Measurements from ENCODE around the gene ADD2. TPM values are rescaled to one million over a fixed set of nuclear protein-coding genes. Genes with fewer than 3 reads are reported as not detected.

ADD2 gene
- total and polyA plus RNA-seq, 12 donors, result 0.20 to 5.6 (median 1.9) TPM; not detected in 1

DNA sequence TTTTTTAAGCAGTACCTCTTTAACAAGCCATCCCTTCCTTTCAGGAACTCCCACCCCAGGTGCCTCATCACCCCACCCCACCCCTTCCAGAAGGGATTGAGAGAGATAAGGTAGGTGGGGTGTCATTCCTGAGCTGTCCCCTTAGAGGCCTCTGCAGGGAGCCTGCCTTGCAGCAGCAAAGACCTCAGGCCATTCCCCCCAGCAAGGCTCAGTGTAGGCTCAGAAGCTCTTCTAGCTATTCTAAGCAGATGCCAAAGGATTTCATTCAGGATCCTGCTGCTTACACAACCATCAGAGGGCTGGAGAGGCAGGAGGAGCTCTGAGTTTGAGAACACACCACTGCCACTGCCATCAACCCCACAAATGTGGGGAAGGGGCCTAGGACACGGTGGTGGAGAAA is 28.3 kb upstream of the ADD2 start:
- no peaks in the 10 kb centered on the region for H3K4me1 ChIP-seq (replicated peaks in 1 of 2)
- TF ChIP-seq, protein P1, sequence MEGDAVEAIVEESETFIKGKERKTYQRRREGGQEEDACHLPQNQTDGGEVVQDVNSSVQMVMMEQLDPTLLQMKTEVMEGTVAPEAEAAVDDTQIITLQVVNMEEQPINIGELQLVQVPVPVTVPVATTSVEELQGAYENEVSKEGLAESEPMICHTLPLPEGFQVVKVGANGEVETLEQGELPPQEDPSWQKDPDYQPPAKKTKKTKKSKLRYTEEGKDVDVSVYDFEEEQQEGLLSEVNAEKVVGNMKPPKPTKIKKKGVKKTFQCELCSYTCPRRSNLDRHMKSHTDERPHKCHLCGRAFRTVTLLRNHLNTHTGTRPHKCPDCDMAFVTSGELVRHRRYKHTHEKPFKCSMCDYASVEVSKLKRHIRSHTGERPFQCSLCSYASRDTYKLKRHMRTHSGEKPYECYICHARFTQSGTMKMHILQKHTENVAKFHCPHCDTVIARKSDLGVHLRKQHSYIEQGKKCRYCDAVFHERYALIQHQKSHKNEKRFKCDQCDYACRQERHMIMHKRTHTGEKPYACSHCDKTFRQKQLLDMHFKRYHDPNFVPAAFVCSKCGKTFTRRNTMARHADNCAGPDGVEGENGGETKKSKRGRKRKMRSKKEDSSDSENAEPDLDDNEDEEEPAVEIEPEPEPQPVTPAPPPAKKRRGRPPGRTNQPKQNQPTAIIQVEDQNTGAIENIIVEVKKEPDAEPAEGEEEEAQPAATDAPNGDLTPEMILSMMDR (IDR thresholded peaks at IDR 0.05), result no peak
- no peak for TF ChIP-seq POLR2A (IDR thresholded peaks at IDR 0.05)
- H3K4me3 ChIP-seq, result no peak overlapping the region
- peaks cover 2% of the 10 kb centered on the region for H3K27me3 ChIP-seq
- H3K36me3 ChIP-seq (replicated peaks in 1 of 2), result no peaks in the 10 kb centered on the region
- WGBS, 4 donors, result 77 to 91% (median 79%) methylated on average over 1 of the region's 1 CpG
- H3K27ac ChIP-seq, result no peak overlapping the region
- H3K9me3 ChIP-seq (replicated peaks in 1 of 3), result peaks cover 0 to 4% (median 0%) of the 10 kb centered on the region in 3 donors
- DNase-seq, result no peak
- intact Hi-C loops (cut with DNase I), result no loop called here

DNA sequence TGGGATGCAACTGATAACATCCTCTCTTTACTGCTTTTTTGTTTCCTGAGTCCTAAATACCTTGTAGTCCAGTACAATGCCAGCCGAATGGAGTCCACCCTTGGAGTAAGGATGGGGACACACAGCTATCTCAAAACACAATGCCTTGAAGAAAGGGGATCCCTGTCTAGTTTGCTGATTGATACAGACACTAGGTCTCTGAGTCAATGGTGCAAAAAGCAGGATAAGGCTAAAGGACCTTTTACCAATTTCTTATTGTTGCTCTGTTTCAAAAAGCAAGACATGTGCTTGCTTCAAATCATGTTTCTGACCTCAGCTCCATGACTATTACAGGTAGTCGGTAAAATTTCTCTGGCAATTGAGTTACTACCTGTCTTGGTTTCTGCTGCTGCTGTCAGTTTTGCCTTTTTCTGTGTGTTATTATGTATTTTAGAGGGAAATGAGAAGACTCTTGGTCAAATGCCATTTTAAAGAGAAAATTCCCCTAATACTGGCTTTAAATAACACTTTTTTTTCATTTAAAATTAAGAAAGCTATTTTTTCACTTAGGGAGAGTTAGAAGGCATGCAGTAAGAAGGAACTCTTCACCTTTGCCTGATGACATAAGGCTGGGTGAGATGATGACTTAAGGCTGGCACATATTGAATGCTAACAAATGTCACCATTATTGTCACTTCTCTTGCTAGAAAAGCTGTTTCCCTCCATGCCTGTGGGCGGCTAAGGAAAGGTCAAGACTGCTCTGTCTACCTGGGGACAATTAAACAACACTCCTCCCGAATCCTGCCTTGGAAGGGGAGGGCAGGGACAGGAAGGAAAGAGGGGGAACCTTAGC is 27.4 kb upstream of the ADD2 start:
- H3K36me3 ChIP-seq (replicated peaks in 1 of 2), result no peaks in the 10 kb centered on the region
- peaks cover 11% of the 10 kb centered on the region for H3K27me3 ChIP-seq
- no peak for DNase-seq
- H3K4me3 ChIP-seq, result no peak overlapping the region
- peaks cover 0 to 4% (median 0%) of the 10 kb centered on the region in 3 donors for H3K9me3 ChIP-seq (replicated peaks in 1 of 3)
- no peak for TF ChIP-seq POLR2A (IDR thresholded peaks at IDR 0.05)
- TF ChIP-seq, protein P1 (IDR thresholded peaks at IDR 0.05), result no peak
- H3K27ac ChIP-seq, result no peak overlapping the region
- H3K4me1 ChIP-seq (replicated peaks in 1 of 2), result peaks cover 0 to 2% of the 10 kb centered on the region in 2 donors
- WGBS, 4 donors, result 67 to 80% (median 72%) methylated on average over 4 of the region's 4 CpGs
- intact Hi-C loops (cut with DNase I), result no loop called here

DNA sequence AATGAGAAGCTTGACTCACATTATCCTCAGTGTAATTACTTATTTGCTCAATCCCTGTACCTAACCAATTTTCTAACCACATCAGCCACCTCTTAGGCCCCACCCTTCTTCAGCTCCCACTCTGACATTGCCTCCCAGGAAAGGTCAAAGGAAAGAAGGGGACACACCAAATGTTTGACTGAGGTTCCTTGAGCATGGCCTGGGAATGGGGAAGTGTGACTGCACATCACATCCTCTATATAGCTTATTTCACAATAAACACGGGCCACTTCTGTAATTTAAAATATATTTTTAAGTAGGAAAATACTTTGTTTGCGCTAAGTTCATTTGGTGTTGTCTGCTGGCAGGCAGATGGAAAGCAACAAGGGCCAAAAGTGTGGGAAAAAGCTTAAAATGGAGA is 25.4 kb upstream of the ADD2 start:
- H3K27me3 ChIP-seq, result peaks cover 23% of the 10 kb centered on the region
- peak in 1 of 7 donors; percentile 9 for DNase-seq
- H3K36me3 ChIP-seq (replicated peaks in 1 of 2), result no peaks in the 10 kb centered on the region
- WGBS, 4 donors, result 67 to 81% (median 73%) methylated on average over 2 of the region's 2 CpGs
- TF ChIP-seq, protein P1 (IDR thresholded peaks at IDR 0.05), result no peak
- TF ChIP-seq POLR2A (IDR thresholded peaks at IDR 0.05), result no peak
- H3K4me1 ChIP-seq (replicated peaks in 1 of 2), result peaks cover 5% of the 10 kb centered on the region in 2 donors
- no peak overlapping the region for H3K4me3 ChIP-seq
- no peaks in the 10 kb centered on the region for H3K9me3 ChIP-seq (replicated peaks in 1 of 3)
- intact Hi-C loops (cut with DNase I), result no loop called here
- no peak overlapping the region for H3K27ac ChIP-seq

DNA sequence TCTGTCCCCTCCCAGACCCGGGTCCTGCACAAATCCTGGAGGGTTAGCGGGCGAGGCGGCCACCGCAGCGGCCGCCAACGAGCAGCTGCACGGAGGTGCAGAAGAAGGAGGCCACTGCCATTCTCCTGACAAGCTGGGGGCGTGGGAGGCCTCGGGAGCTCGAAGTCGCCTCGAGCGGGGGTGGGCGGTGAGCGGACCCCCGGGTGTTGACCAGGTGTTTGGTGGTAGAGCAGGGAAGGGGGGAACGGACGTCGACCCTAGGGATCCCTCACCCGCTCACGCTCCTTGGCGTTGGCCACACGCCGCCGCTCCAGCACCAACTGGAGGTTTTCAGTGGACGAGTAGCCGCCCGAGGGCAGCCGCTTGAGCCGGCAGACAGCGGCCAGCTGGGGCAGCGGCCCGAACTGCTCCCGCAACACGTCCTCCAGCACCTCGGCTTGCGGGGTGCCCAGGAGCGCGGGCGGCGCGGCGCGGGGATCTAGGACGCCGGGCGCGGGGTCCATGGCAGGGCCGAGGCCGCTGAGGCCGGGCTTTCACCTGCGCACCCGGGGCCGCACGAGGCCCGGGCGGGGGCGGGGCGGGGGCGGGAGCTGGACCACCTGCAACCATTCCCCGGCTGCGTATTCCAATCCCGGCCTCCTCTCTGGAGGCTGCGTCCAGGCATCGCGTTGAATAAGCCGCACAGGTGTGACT is 22.3 kb upstream of the ADD2 start, which contains the start of gene FIGLA:
FIGLA (minus strand) TSS at position 508 of the 693 bp plus-strand sequence; CDS start at position 503, 5 bp downstream.
- Histone ChIP-seq H3K4me3 (peak within 1 kb of the TSS in 1 of 4 donors; percentile 11), H3K27me3 (peaks cover 34% of the 10 kb centered on the region), H3K36me3 (replicated peaks in 1 of 2) (no peaks in the 10 kb centered on the region), H3K4me1 (replicated peaks in 1 of 2) (peaks cover 5% of the 10 kb centered on the region in 2 donors), H3K27ac (no peak within 1 kb of the TSS), H3K9me3 (replicated peaks in 1 of 3) (no peaks in the 10 kb centered on the region)
- no peak for TF ChIP-seq POLR2A (IDR thresholded peaks at IDR 0.05)
- TF ChIP-seq, protein P1 (IDR thresholded peaks at IDR 0.05), result no peak
- WGBS, 4 donors, result 4 to 20% (median 5%) methylated on average over 12 to 69 of the region's 69 CpGs
- peak in 1 of 7 donors; percentile 8 for DNase-seq
- intact Hi-C loops (cut with DNase I), result no loop called here

Data from adrenal gland (tissue), 12 donors.